HEK293 (cell line): ENCODE data around the gene PLK5.

Experiments used
- CTCF ChIA-PET: fragments of 350-600 bp; formaldehyde crosslinking; extraction: SDS; loops from one replicate; lab custom pipeline; 2021; ENCODE audit warnings: antibody characterized with exemption; lab: Yijun Ruan, JAX
- POLR2A ChIA-PET: fragments of 300-600 bp; formaldehyde crosslinking; extraction: SDS; loops from one replicate; lab custom pipeline; 2020; ENCODE audit warnings: antibody characterized with exemption, inconsistent platforms; lab: Yijun Ruan, JAX
- H3K27ac ChIP-seq: fragments of 200-500 bp; sonication (Bioruptor generic); 2 replicates; pipeline ENCODE4 v1.5.1; 2014; ENCODE audit warnings: low read depth, low read length, control low read depth, inconsistent platforms; ENCODE audit errors: extremely low read depth
- H3K36me3 ChIP-seq, 2 experiments: fragments of 200-500 bp in 1 of 2; sonication (Bioruptor generic) in 1 of 2; 1 replicate in 1 of 2; 2 replicates in 1 of 2; pipeline ENCODE4 v1.5.1; 2014 to 2017; ENCODE audit warnings: inconsistent platforms in 2 of 2, low read length in 2 of 2; ENCODE audit not compliant: control insufficient read depth in 2 of 2, insufficient read depth in 1 of 2
- H3K4me1 ChIP-seq: fragments of 200-500 bp; sonication (Bioruptor generic); 2 replicates; pipeline ENCODE4 v1.5.1; 2014; ENCODE audit warnings: mild to moderate bottlenecking, low read length, inconsistent platforms; ENCODE audit not compliant: control insufficient read depth, insufficient read depth
- H3K4me3 ChIP-seq: 2 replicates; pipeline ENCODE4 v1.5.1; 2011; ENCODE audit warnings: low read depth, mild to moderate bottlenecking, control low read depth, low read length, moderate library complexity
- H3K9me3 ChIP-seq: fragments of 200-500 bp; sonication (Bioruptor generic); 2 replicates; pipeline ENCODE4 v1.5.1; 2014; ENCODE audit warnings: low read depth, low read length, inconsistent platforms; ENCODE audit not compliant: control insufficient read depth, insufficient read depth
- GLI2 ChIP-seq: fragments of 450-650 bp; formaldehyde crosslinking; IDR thresholded peaks from 2 replicates; pipeline ENCODE4; 2017; ENCODE audit warnings: missing biosample characterization, missing genetic modification characterization, low read depth, borderline replicate concordance
- GLIS2 ChIP-seq: fragments of 450-650 bp; formaldehyde crosslinking; IDR thresholded peaks from 2 replicates; pipeline ENCODE4 v1.5.1; 2016; ENCODE audit warnings: missing biosample characterization, missing genetic modification characterization
- IKZF3 ChIP-seq: fragments of 450-650 bp; IDR thresholded peaks from 2 replicates; pipeline ENCODE4 v1.5.0; 2018; ENCODE audit warnings: missing biosample characterization, mild to moderate bottlenecking, missing genetic modification characterization, moderate library complexity
- SP2 ChIP-seq: fragments of 450-650 bp; formaldehyde crosslinking; IDR thresholded peaks from 2 replicates; pipeline ENCODE4 v1.5.1; 2016; ENCODE audit warnings: missing biosample characterization, missing genetic modification characterization
- SP7 ChIP-seq: fragments of 450-650 bp; formaldehyde crosslinking; IDR thresholded peaks from 2 replicates; pipeline ENCODE4 v1.5.1; 2016; ENCODE audit warnings: missing biosample characterization, missing genetic modification characterization
- ZBTB8A ChIP-seq: fragments of 450-650 bp; formaldehyde crosslinking; IDR thresholded peaks from 2 replicates; pipeline ENCODE4 v1.5.1; 2016; ENCODE audit warnings: missing biosample characterization, missing genetic modification characterization
- ZNF302 ChIP-seq: fragments of 450-650 bp; formaldehyde crosslinking; IDR thresholded peaks from 2 replicates; pipeline ENCODE4 v1.5.1; 2016; ENCODE audit warnings: missing biosample characterization, missing genetic modification characterization, low read depth
- ZNF335 ChIP-seq: fragments of 450-650 bp; formaldehyde crosslinking; conservative IDR thresholded peaks from 2 replicates; pipeline ENCODE4 v1.5.1; 2016; ENCODE audit warnings: missing biosample characterization, missing genetic modification characterization
- ZNF501 ChIP-seq: fragments of 450-650 bp; formaldehyde crosslinking; IDR thresholded peaks from 2 replicates; pipeline ENCODE4 v1.5.1; 2016; ENCODE audit warnings: missing biosample characterization, missing genetic modification characterization
- ZNF510 ChIP-seq: fragments of 450-650 bp; formaldehyde crosslinking; IDR thresholded peaks from 2 replicates; pipeline ENCODE4 v1.5.1; 2018; ENCODE audit warnings: mild to moderate bottlenecking, missing genetic modification characterization, missing biosample characterization; ENCODE audit not compliant: insufficient replicate concordance
- ZNF785 ChIP-seq: fragments of 450-650 bp; formaldehyde crosslinking; IDR thresholded peaks from 2 replicates; pipeline ENCODE4 v1.5.1; 2016; ENCODE audit warnings: missing biosample characterization, missing genetic modification characterization
- TF ChIP-seq, protein P1 (sequence below): fragments of 450-650 bp; formaldehyde crosslinking; IDR thresholded peaks from 2 replicates; pipeline ENCODE4 v1.5.1; 2017; ENCODE audit warnings: missing biosample characterization, missing genetic modification characterization
- TF ChIP-seq, protein P2 (sequence below): fragments of 450-650 bp; formaldehyde crosslinking; IDR thresholded peaks from 2 replicates; pipeline ENCODE4; 2016; ENCODE audit warnings: missing biosample characterization, missing genetic modification characterization
- TF ChIP-seq, protein P3 (sequence below): fragments of 450-650 bp; formaldehyde crosslinking; IDR thresholded peaks from 2 replicates; pipeline ENCODE4 v1.5.1; 2016; ENCODE audit warnings: missing biosample characterization, missing genetic modification characterization
- TF ChIP-seq, protein P4 (sequence below): fragments of 450-650 bp; formaldehyde crosslinking; IDR thresholded peaks from 2 replicates; pipeline ENCODE4 v1.5.1; 2017; ENCODE audit warnings: missing biosample characterization, missing genetic modification characterization
- TF ChIP-seq, protein P5 (sequence below): fragments of 450-650 bp; formaldehyde crosslinking; IDR thresholded peaks from 2 replicates; pipeline ENCODE4 v1.5.0; 2017; ENCODE audit warnings: missing biosample characterization, missing genetic modification characterization, borderline replicate concordance

Gene PLK5

DNA sequence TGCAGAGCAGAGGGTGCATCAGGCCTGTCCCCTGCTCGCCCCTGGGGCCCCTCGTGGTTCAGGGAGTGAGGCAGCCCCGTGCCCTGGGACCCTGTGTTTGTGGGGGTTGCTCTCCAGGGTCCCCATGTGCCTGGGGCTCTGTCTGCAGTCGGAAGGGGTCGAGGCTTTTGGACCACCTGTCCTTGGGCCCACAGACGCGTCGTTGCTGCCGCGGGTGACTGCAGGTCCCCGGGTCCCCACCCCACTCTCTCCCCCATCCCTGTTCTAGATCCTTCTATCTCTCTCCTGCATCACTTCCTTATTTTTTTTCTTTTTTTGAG is 35.6 kb upstream of the PLK5 start:
- no peaks in the 10 kb centered on the region; a peak in 1 of 3 replicates for H3K36me3 ChIP-seq
- peaks cover 5% of the 10 kb centered on the region for H3K4me1 ChIP-seq
- TF ChIP-seq, protein P1, sequence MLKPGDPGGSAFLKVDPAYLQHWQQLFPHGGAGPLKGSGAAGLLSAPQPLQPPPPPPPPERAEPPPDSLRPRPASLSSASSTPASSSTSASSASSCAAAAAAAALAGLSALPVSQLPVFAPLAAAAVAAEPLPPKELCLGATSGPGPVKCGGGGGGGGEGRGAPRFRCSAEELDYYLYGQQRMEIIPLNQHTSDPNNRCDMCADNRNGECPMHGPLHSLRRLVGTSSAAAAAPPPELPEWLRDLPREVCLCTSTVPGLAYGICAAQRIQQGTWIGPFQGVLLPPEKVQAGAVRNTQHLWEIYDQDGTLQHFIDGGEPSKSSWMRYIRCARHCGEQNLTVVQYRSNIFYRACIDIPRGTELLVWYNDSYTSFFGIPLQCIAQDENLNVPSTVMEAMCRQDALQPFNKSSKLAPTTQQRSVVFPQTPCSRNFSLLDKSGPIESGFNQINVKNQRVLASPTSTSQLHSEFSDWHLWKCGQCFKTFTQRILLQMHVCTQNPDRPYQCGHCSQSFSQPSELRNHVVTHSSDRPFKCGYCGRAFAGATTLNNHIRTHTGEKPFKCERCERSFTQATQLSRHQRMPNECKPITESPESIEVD, result no peak
- ChIA-PET CTCF (no interaction called here), POLR2A (no interaction called here)
- no peak overlapping the region for H3K4me3 ChIP-seq
- no peak overlapping the region for H3K27ac ChIP-seq
- H3K9me3 ChIP-seq, result no peaks in the 10 kb centered on the region

DNA sequence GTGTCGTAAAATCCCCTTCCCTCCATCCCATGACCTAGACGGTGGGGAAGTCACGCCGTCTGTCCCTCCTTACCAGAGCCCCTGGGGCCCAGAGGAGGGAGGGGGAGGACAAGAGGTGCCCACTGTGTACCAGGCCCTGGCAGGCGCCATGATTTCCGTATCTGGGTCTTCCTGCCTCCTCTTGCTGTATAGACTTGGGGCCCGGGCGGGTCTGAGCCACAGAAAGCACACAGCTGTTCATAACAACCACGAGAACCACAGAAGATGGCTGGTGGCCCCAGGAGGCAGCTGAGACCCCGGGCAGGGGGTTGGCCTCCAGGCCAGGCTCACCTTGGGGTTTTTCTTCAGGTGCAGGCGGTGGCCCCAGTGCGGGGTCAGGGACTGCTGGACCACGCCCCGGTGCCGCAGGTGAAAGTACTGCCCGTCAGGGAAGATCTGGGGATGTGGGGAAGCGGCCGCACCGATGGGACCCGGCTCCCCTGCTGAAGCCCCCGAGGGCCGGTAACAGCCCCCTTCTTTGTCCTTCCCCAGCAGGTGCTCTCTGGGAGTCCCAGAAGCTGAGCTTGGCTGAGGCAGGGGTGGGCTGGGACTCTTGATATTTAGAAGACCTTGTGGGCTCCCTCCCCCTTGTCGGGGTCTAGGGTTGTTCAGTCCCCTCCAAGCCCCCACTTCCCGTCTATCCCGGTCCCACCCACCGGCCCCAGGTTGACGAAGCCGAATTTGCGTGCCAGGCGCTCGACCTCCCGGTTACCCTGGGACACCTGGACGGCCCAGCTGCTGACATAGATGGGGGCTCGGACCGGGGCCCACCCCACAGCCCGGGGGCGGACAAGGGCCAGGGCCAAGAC is 34.2 kb upstream of the PLK5 start:
- POLR2A ChIA-PET, result interaction anchor here (0.5 to 0.6 kb wide), 2 partner anchors 17 to 150 kb away, joined by 3 to 6 read pairs; no protein-coding TSS in a partner anchor
- TF ChIP-seq, protein P2, sequence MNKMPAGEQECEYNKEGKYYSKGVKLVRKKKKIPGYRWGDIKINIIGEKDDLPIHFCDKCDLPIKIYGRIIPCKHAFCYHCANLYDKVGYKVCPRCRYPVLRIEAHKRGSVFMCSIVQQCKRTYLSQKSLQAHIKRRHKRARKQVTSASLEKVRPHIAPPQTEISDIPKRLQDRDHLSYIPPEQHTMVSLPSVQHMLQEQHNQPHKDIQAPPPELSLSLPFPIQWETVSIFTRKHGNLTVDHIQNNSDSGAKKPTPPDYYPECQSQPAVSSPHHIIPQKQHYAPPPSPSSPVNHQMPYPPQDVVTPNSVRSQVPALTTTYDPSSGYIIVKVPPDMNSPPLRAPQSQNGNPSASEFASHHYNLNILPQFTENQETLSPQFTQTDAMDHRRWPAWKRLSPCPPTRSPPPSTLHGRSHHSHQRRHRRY (tag by site-specific recombination), result no peak
- TF ChIP-seq ZNF335 (tag by site-specific recombination) (peak; percentile 74; the same call in 1 of the 2 replicates), ZBTB8A (tag by site-specific recombination) (no peak), ZNF501 (tag by site-specific recombination) (peak; percentile 65; the same call in 1 of the 2 replicates), GLIS2 (tag by site-specific recombination) (peak; percentile 14; the same call in 1 of the 2 replicates)
- TF ChIP-seq, protein P3, sequence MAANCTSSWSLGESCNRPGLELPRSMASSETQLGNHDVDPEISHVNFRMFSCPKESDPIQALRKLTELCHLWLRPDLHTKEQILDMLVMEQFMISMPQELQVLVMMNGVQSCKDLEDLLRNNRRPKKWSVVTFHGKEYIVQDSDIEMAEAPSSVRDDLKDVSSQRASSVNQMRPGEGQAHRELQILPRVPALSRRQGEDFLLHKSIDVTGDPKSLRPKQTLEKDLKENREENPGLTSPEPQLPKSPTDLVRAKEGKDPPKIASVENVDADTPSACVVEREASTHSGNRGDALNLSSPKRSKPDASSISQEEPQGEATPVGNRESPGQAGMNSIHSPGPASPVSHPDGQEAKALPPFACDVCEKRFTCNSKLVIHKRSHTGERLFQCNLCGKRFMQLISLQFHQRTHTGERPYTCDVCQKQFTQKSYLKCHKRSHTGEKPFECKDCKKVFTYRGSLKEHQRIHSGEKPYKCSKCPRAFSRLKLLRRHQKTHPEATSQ (tag by site-specific recombination), result 0 out of 2 replicates have a peak, but pooled peaks have one; percentile 83
- TF ChIP-seq, protein P4, sequence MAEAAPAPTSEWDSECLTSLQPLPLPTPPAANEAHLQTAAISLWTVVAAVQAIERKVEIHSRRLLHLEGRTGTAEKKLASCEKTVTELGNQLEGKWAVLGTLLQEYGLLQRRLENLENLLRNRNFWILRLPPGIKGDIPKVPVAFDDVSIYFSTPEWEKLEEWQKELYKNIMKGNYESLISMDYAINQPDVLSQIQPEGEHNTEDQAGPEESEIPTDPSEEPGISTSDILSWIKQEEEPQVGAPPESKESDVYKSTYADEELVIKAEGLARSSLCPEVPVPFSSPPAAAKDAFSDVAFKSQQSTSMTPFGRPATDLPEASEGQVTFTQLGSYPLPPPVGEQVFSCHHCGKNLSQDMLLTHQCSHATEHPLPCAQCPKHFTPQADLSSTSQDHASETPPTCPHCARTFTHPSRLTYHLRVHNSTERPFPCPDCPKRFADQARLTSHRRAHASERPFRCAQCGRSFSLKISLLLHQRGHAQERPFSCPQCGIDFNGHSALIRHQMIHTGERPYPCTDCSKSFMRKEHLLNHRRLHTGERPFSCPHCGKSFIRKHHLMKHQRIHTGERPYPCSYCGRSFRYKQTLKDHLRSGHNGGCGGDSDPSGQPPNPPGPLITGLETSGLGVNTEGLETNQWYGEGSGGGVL, result peak; percentile 65
- TF ChIP-seq, all 188 proteins: peak for 5
- CTCF ChIA-PET, result interaction anchor here (0.9 to 1.2 kb wide), 2 partner anchors 14 to 21 kb away, joined by 3 to 4 read pairs; no protein-coding TSS in a partner anchor
- peak overlapping the region; percentile 34; the same call in 1 of the 2 replicates for H3K27ac ChIP-seq
- H3K4me1 ChIP-seq, result peaks cover 5% of the 10 kb centered on the region
- H3K9me3 ChIP-seq, result no peaks in the 10 kb centered on the region
- no peaks in the 10 kb centered on the region for H3K36me3 ChIP-seq
- H3K4me3 ChIP-seq, result peak overlapping the region; percentile 46

DNA sequence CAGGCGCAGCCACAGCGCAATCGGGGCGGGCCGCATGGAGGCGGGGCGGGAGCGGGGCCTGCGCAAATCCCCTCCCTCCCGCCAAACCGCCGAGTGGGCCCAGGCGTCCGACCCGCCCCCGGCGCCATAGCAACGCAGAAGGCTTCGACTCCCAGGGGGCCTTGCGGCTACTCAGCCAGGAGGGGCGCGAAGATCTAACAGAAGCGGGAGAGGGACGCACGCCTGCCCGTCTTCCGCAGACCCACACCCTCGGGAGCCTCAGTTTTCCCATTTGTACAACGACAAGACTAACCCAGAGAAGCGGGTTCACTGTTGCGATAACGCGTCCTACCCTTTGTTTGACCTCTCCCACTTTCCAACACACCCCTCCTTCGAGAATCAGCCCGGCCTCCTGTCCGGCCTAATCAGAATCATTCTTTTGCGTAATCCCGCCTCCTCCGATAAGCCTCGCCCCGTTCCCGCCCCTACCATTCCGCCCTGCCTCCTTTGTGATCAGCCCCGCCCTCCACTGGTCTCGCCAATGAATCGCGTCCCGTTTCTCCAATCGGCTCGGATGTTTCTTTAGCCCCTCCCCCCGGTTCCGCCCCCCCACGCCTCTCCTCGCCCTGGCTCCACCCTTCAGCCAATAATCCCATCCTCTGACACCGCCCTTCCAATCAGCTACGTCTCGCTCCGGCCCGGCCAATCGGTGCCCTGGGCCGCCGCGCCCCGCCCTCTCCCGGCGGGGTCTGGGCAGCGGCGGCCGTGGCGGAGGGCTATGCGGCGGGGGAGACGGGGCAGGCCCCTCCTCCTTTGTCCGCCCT is 33.4 kb upstream of the PLK5 start, which contains the start of gene PCSK4:
Gene PCSK4 (minus strand): TSS at position 40 of the 803 bp plus-strand sequence. CDS start 4 bp downstream, at position 36.
- H3K4me1 ChIP-seq, result peaks cover 5% of the 10 kb centered on the region
- peak within 1 kb of the TSS; percentile 46 for H3K4me3 ChIP-seq
- ChIA-PET CTCF (interaction anchor here (0.6 to 1.4 kb wide), 5 partner anchors 12 to 265 kb away, joined by 3 to 11 read pairs (median 3); no protein-coding TSS in a partner anchor), POLR2A (interaction anchor here (0.6 to 1.5 kb wide), 11 partner anchors 11 to 343 kb away, joined by 3 to 7 read pairs (median 4); no protein-coding TSS in a partner anchor)
- no peaks in the 10 kb centered on the region for H3K36me3 ChIP-seq
- H3K9me3 ChIP-seq, result no peaks in the 10 kb centered on the region
- peak within 1 kb of the TSS; percentile 34; the same call in 1 of the 2 replicates for H3K27ac ChIP-seq
- TF ChIP-seq ZNF302 (tag by site-specific recombination) (no peak), ZNF510 (tag by site-specific recombination) (no peak), SP7 (tag by site-specific recombination) (peak; percentile 73), IKZF3 (tag by site-specific recombination) (no peak), ZNF785 (no peak), GLI2 (tag by site-specific recombination) (no peak), SP2 (tag by site-specific recombination) (peak; percentile 99)
- TF ChIP-seq, protein P1, result no peak
- TF ChIP-seq, protein P5, sequence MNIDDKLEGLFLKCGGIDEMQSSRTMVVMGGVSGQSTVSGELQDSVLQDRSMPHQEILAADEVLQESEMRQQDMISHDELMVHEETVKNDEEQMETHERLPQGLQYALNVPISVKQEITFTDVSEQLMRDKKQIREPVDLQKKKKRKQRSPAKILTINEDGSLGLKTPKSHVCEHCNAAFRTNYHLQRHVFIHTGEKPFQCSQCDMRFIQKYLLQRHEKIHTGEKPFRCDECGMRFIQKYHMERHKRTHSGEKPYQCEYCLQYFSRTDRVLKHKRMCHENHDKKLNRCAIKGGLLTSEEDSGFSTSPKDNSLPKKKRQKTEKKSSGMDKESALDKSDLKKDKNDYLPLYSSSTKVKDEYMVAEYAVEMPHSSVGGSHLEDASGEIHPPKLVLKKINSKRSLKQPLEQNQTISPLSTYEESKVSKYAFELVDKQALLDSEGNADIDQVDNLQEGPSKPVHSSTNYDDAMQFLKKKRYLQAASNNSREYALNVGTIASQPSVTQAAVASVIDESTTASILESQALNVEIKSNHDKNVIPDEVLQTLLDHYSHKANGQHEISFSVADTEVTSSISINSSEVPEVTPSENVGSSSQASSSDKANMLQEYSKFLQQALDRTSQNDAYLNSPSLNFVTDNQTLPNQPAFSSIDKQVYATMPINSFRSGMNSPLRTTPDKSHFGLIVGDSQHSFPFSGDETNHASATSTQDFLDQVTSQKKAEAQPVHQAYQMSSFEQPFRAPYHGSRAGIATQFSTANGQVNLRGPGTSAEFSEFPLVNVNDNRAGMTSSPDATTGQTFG, result no peak
